GM21825 (cell line): ENCODE results near the gene SLC25A12.
"Not testable (repeated sequence)": the region's sequence is repeated elsewhere in the genome, so short reads cannot be mapped to it uniquely, and the experiment has no call there.

Experiments used
- ATAC-seq: cut with Tn5 transposase; IDR thresholded peaks from one replicate; pipeline ENCODE4 v1.9.1; 2021; ENCODE audit warnings: mild to moderate bottlenecking, moderate library complexity; ENCODE audit not compliant: unreplicated experiment

The SLC25A12 gene

GRCh38 chr2:171792886-171793580 is 101.0 kb downstream of the SLC25A12 start:
- ATAC-seq = no peak

GRCh38 chr2:171792157-171792556 is 101.9 kb downstream of the SLC25A12 start:
- no peak for ATAC-seq

GRCh38 chr2:171791361-171791760 is 102.7 kb downstream of the SLC25A12 start:
- no peak for ATAC-seq

GRCh38 chr2:171789956-171790355 is 104.1 kb downstream of the SLC25A12 start:
- ATAC-seq = no peak

GRCh38 chr2:171788316-171788993 is 105.6 kb downstream of the SLC25A12 start:
- ATAC-seq = no peak

GRCh38 chr2:171787333-171788072 is 106.5 kb downstream of the SLC25A12 start:
- no peak for ATAC-seq

- no peak for ATAC-seq
Observed at GRCh38 chr2:171785450-171785849, 108.6 kb downstream of the SLC25A12 start.

GRCh38 chr2:171778515-171778914 is 115.5 kb downstream of the SLC25A12 start:
- no peak for ATAC-seq

GRCh38 chr2:171774581-171774980 is 119.5 kb downstream of the SLC25A12 start:
- not testable (repeated sequence) for ATAC-seq

GRCh38 chr2:171772373-171772772 is 121.7 kb downstream of the SLC25A12 start:
- ATAC-seq = no peak

- ATAC-seq = no peak
Observed at GRCh38 chr2:171771463-171771862, 122.6 kb downstream of the SLC25A12 start.

- ATAC-seq = no peak
Observed at GRCh38 chr2:171763602-171764001, 130.4 kb downstream of the SLC25A12 start.

GRCh38 chr2:171762879-171763573 is 131.0 kb downstream of the SLC25A12 start:
- no peak for ATAC-seq

- not testable (repeated sequence) for ATAC-seq
Observed at GRCh38 chr2:171761176-171761575, 132.9 kb downstream of the SLC25A12 start.

GRCh38 chr2:171758762-171759161 is 135.3 kb downstream of the SLC25A12 start:
- not testable (repeated sequence) for ATAC-seq

GRCh38 chr2:171754254-171754939 is 139.6 kb downstream of the SLC25A12 start:
- ATAC-seq = no peak

- ATAC-seq = no peak
Observed at GRCh38 chr2:171747371-171747770, 146.7 kb downstream of the SLC25A12 start.

- no peak for ATAC-seq
Observed at GRCh38 chr2:171745806-171746205, 148.2 kb downstream of the SLC25A12 start.

GRCh38 chr2:171745141-171745540 is 148.9 kb downstream of the SLC25A12 start:
- no peak for ATAC-seq

GRCh38 chr2:171742760-171743159 is 151.3 kb downstream of the SLC25A12 start:
- ATAC-seq = no peak

- ATAC-seq = no peak
Observed at GRCh38 chr2:171741189-171741588, 152.9 kb downstream of the SLC25A12 start.
